Measurements from ENCODE around the gene PRR14.

PRR14 gene

GRCh38 chr16:30605158-30605557 is 45.6 kb upstream of the PRR14 start:
- Histone ChIP-seq H3K9me3 (no peaks in the 10 kb centered on the region), H3K36me3 (peaks cover 18% of the 10 kb centered on the region), H3K27ac (peak overlapping the region; percentile 53), H3K27me3 (no peaks in the 10 kb centered on the region), H3K4me1 (ENCODE audit: control insufficient read depth in 1 of 2, insufficient read depth in 1 of 2, low read depth in 1 of 2, low read length in 1 of 2) (peaks cover 11 to 17% of the 10 kb centered on the region in 2 experiments), H3K4me3 (ENCODE audit: low read depth in 1 of 2, low read length in 1 of 2) (no peak overlapping the region)
- TF ChIP-seq CTCF (IDR thresholded peaks at IDR 0.05), result no peak

- H3K27ac ChIP-seq, result peak overlapping the region; percentile 53
- H3K9me3 ChIP-seq, result no peaks in the 10 kb centered on the region
- peaks cover 18% of the 10 kb centered on the region for H3K36me3 ChIP-seq
- no peaks in the 10 kb centered on the region for H3K27me3 ChIP-seq
- no peak for TF ChIP-seq CTCF (IDR thresholded peaks at IDR 0.05)
- H3K4me1 ChIP-seq (ENCODE audit: control insufficient read depth in 1 of 2, insufficient read depth in 1 of 2, low read depth in 1 of 2, low read length in 1 of 2), result peaks cover 16 to 21% of the 10 kb centered on the region in 2 experiments
- H3K4me3 ChIP-seq (ENCODE audit: low read depth in 1 of 2, low read length in 1 of 2), result no peak overlapping the region
These were observed 44.8 kb upstream of the PRR14 start for GRCh38 chr16:30606004-30606403.

GRCh38 chr16:30609002-30609925 is 41.5 kb upstream of the PRR14 start:
- Histone ChIP-seq H3K9me3 (no peaks in the 10 kb centered on the region), H3K36me3 (peaks cover 8% of the 10 kb centered on the region), H3K27ac (peak overlapping the region; percentile 82), H3K4me3 (ENCODE audit: low read depth in 1 of 2, low read length in 1 of 2) (peak overlapping the region; percentile 77 to 99), H3K4me1 (ENCODE audit: control insufficient read depth in 1 of 2, insufficient read depth in 1 of 2, low read depth in 1 of 2, low read length in 1 of 2) (peaks cover 22 to 26% of the 10 kb centered on the region in 2 experiments), H3K27me3 (no peaks in the 10 kb centered on the region)
- TF ChIP-seq CTCF (IDR thresholded peaks at IDR 0.05), result no peak

GRCh38 chr16:30609926-30610839 is 40.6 kb upstream of the PRR14 start, which contains the start of gene ZNF689:
Gene ZNF689, minus strand, starts transcription at chr16:30610389. Its CDS starts 348 bp downstream, at chr16:30610041.
- TF ChIP-seq CTCF (IDR thresholded peaks at IDR 0.05), result no peak
- Histone ChIP-seq H3K9me3 (no peaks in the 10 kb centered on the region), H3K36me3 (no peaks in the 10 kb centered on the region), H3K4me1 (ENCODE audit: control insufficient read depth in 1 of 2, insufficient read depth in 1 of 2, low read depth in 1 of 2, low read length in 1 of 2) (peaks cover 20 to 23% of the 10 kb centered on the region in 2 experiments), H3K4me3 (ENCODE audit: low read depth in 1 of 2, low read length in 1 of 2) (peak within 1 kb of the TSS; percentile 77 to 99), H3K27me3 (no peaks in the 10 kb centered on the region), H3K27ac (peak within 1 kb of the TSS; percentile 82)

- no peak overlapping the region for H3K4me3 ChIP-seq (ENCODE audit: low read depth in 1 of 2, low read length in 1 of 2)
- no peaks in the 10 kb centered on the region for H3K36me3 ChIP-seq
- peak; percentile 31 for TF ChIP-seq CTCF (IDR thresholded peaks at IDR 0.05)
- H3K27ac ChIP-seq, result no peak overlapping the region
- no peaks in the 10 kb centered on the region for H3K27me3 ChIP-seq
- H3K9me3 ChIP-seq, result no peaks in the 10 kb centered on the region
- peaks cover 7 to 13% of the 10 kb centered on the region in 2 experiments for H3K4me1 ChIP-seq (ENCODE audit: control insufficient read depth in 1 of 2, insufficient read depth in 1 of 2, low read depth in 1 of 2, low read length in 1 of 2)
These were observed 35.2 kb upstream of the PRR14 start for GRCh38 chr16:30615358-30616091.
